ENCODE results near the gene EFCAB11. TPM values are rescaled to one million over a fixed set of nuclear protein-coding genes. Genes with fewer than 3 reads are reported as not detected.

EFCAB11 gene
- total and polyA plus RNA-seq, 2 of the 8 experiments (the other 6 are each of a cell fraction or from before 2014, with no cell fraction given): 6.8 to 12.8 TPM

- Histone ChIP-seq H3K14ac (ENCODE audit: insufficient read length) (no peak overlapping the region), H3K79me2 (ENCODE audit: control insufficient read depth in 1 of 2, insufficient read depth in 2 of 2, low read length in 2 of 2) (peaks cover 0 to 19% of the 10 kb centered on the region in 2 experiments; a peak in 2 of 4 replicates), H3K4me1 (replicated peaks in 1 of 4; ENCODE audit: control insufficient read depth in 3 of 4, insufficient read depth in 4 of 4, low read length in 3 of 4) (peaks cover 0 to 10% (median 2%) of the 10 kb centered on the region in 4 experiments; a peak in 4 of 7 replicates), H3K56ac (replicated peaks; ENCODE audit: insufficient read length, low read depth, low read length) (no peak overlapping the region), H3K4ac (replicated peaks; ENCODE audit: insufficient read length, low read depth, low read length) (no peak overlapping the region), H2BK15ac (ENCODE audit: low read length) (no peak overlapping the region), H3K27ac (ENCODE audit: low read depth, low read length) (peak overlapping the region; percentile 60; the same call in 1 of the 2 replicates), H4K8ac (ENCODE audit: extremely low read depth, insufficient read depth, low read length) (no peak overlapping the region), H3K9ac (replicated peaks in 1 of 4; ENCODE audit: extremely low read depth in 1 of 4, low read depth in 3 of 4, low read length in 3 of 4) (peak overlapping the region in 3 of 4 experiments; percentile 55 to 82 (median 73); a peak in 5 of 7 replicates), H3K9me3 (ENCODE audit: insufficient read depth in 2 of 2, low read depth in 1 of 2, low read length in 1 of 2) (no peaks in the 10 kb centered on the region), H3K18ac (ENCODE audit: extremely low read depth, low read length) (no peak overlapping the region), H3K4me2 (ENCODE audit: insufficient read depth in 1 of 2, low read depth in 2 of 2, low read length in 2 of 2) (peak overlapping the region; percentile 75 to 99), H2BK20ac (ENCODE audit: low read length) (no peak overlapping the region), H3K27me3 (replicated peaks in 1 of 4; ENCODE audit: control insufficient read depth in 3 of 4, extremely low read depth in 1 of 4, insufficient read depth in 3 of 4, low read length in 3 of 4) (no peaks in the 10 kb centered on the region), H4K91ac (replicated peaks; ENCODE audit: insufficient read length, low read length) (no peak overlapping the region), H2BK120ac (replicated peaks; ENCODE audit: low read depth, low read length) (no peak overlapping the region), H2AK5ac (ENCODE audit: low read depth, low read length) (no peak overlapping the region), H3K23me2 (ENCODE audit: low read depth, low read length) (peaks cover 8% of the 10 kb centered on the region), H4K5ac (ENCODE audit: insufficient read length, low read depth, low read length) (no peak overlapping the region), H2BK12ac (ENCODE audit: low read depth, low read length) (no peak overlapping the region), H3K4me3 (ENCODE audit: extremely low read depth in 1 of 4, insufficient read depth in 2 of 4, low read depth in 3 of 4, low read length in 4 of 4) (peak overlapping the region; percentile 74 to 92 (median 84)), H4K20me1 (replicated peaks in 1 of 2; ENCODE audit: control insufficient read depth in 1 of 2, insufficient read depth in 2 of 2, low read length in 2 of 2) (peaks cover 0 to 5% of the 10 kb centered on the region in 2 experiments), H2AFZ (ENCODE audit: low read length) (peak overlapping the region; percentile 36; the same call in 1 of the 2 replicates), H2BK5ac (ENCODE audit: low read depth, low read length) (no peak overlapping the region), H3K79me1 (ENCODE audit: low read depth, low read length) (peaks cover 5% of the 10 kb centered on the region), H3K36me3 (ENCODE audit: control insufficient read depth in 2 of 4, insufficient read depth in 4 of 4, low read length in 3 of 4) (peaks cover 0 to 11% (median under 1%) of the 10 kb centered on the region in 4 experiments; a peak in 2 of 8 replicates), H3K23ac (ENCODE audit: insufficient read length) (no peak overlapping the region)
- TF ChIP-seq CEBPB (IDR thresholded peaks at IDR 0.05; ENCODE audit: low read depth, low read length) (peak; percentile 47; the same call in 1 of the 2 replicates), TEAD4 (IDR thresholded peaks at IDR 0.05; ENCODE audit: low read depth, low read length) (no peak)
- POLR2A ChIA-PET (ENCODE audit: partially characterized antibody): interaction anchor here (1.1 to 2.1 kb wide), 4 partner anchors 8 to 106 kb away, joined by 3 to 9 read pairs (median 4); no protein-coding TSS in a partner anchor
- FAIRE-seq: no peak
- CTCF ChIA-PET (ENCODE audit: partially characterized antibody): interaction anchor here (1.1 to 5.0 kb wide), 6 partner anchors 14 to 930 kb away, joined by 3 to 35 read pairs (median 5); no protein-coding TSS in a partner anchor
- DNase-seq (ENCODE audit: low read depth in 1 of 2, low spot score in 2 of 2): no peak
- 23% methylated on average over 15 of the region's 15 CpGs; no CpG with 5 or more reads in 1 of the 2 experiments for WGBS, 2 experiments (ENCODE audit: extremely low coverage in 1 of 2, insufficient coverage in 1 of 2, insufficient read length in 1 of 2, insufficient replicate concordance in 2 of 2, low coverage in 1 of 2, low lambda C conversion rate in 2 of 2, missing lambda C conversion rate in 1 of 2)
Observed at GRCh38 chr14:89956661-89957009, 2.1 kb upstream of the EFCAB11 start.
